GM12891 (cell line): Measurements from ENCODE around the gene CDH15.

Experiments used
- PAX5 ChIP-seq: IDR thresholded peaks from 2 replicates; pipeline ENCODE4 v1.6.1; 2011; ENCODE audit warnings: low read length, moderate library complexity, mild to moderate bottlenecking; ENCODE audit not compliant: insufficient read depth, severe bottlenecking
- POLR2A ChIP-seq: IDR thresholded peaks from 2 replicates; pipeline ENCODE4 v1.6.1; 2011; ENCODE audit warnings: low read depth, low read length, control low read depth
- POLR2AphosphoS5 ChIP-seq: IDR thresholded peaks from 2 replicates; pipeline ENCODE4 v1.6.1; 2011; ENCODE audit warnings: low read depth, low read length, control low read depth
- POU2F2 ChIP-seq: IDR thresholded peaks from 2 replicates; pipeline ENCODE4 v1.6.1; 2011; ENCODE audit warnings: low read depth, mild to moderate bottlenecking, control low read depth, low read length, moderate library complexity
- TAF1 ChIP-seq: IDR thresholded peaks from 2 replicates; pipeline ENCODE4 v1.6.1; 2011; ENCODE audit warnings: low read depth, low read length, control low read depth

DNA sequence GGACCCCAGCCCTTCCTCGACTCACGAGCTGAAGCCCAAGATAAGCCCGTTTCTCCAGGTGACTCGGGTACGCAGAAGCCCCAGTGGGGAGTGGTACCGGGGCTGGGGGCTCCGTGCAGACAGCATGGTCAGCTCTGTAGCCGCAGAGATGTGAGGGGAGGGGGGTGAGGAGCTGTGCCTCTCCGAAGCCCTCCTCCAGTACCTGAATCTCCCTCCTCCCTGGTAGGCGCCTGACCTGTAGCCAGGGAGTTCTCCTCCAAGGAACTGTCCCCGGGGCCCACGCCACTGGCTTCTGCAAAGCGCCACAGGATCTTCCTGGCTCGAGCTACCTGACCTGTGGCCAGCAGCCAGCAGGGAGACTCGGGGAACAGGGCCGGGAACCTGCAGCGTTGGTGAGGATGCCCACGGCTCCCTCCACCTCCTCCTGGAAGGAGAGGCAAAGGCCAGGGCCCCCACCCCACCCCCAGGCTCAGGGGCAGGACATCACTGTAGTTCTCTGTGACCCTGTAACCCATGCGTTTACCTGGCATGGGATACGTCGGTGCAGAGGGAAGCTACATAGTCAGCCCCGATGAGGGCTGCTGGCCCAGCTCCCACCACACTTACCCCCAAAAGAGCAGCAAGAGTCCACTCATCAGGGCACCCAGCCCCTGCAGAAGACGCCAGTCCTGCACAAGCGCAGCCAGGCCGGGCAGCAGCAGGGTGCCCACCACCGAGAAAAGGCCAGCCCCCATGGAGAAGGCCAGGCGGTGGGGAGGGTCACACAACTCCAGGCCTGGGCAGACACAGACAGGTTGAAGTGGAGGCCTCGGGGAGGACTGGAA lies 27.1 kb downstream of the CDH15 start:
- TF ChIP-seq PAX5, result no peak
- no peak for TF ChIP-seq POLR2A
- no peak for TF ChIP-seq POU2F2
- TF ChIP-seq TAF1, result no peak
- TF ChIP-seq POLR2AphosphoS5, result no peak
